Upper lobe of right lung (tissue), 1 donor: ENCODE results near the gene CHRNA1. TPM values are rescaled to one million over a fixed set of nuclear protein-coding genes. Genes with fewer than 3 reads are reported as not detected.
"Not testable (repeated sequence)": the region's sequence is repeated elsewhere in the genome, so short reads cannot be mapped to it uniquely, and the experiment has no call there.

Source experiments
- ATAC-seq: fragments of 200-7000 bp; cut with Tn5 transposase; one replicate; pipeline ENCODE4 v1.9.1; 2020; ENCODE audit warnings: mild to moderate bottlenecking, moderate library complexity
- DNase-seq: peaks from one replicate; pipeline ENCODE4 v3.0.0-alpha.2; 2020
- H3K27ac ChIP-seq: fragments of 200-600 bp; one replicate; pipeline ENCODE4 v1.8.0; 2022
- H3K27me3 ChIP-seq: fragments of 200-600 bp; one replicate; pipeline ENCODE4 v1.8.0; 2022; ENCODE audit warnings: mild to moderate bottlenecking
- H3K36me3 ChIP-seq: fragments of 200-600 bp; one replicate; pipeline ENCODE4 v1.8.0; 2022
- H3K4me1 ChIP-seq: fragments of 200-600 bp; one replicate; pipeline ENCODE4 v1.8.0; 2022
- H3K4me3 ChIP-seq: fragments of 200-600 bp; one replicate; pipeline ENCODE4 v1.8.0; 2022; ENCODE audit warnings: mild to moderate bottlenecking
- H3K9me3 ChIP-seq: fragments of 200-600 bp; one replicate; pipeline ENCODE4 v1.8.0; 2022
- intact Hi-C: fragments of 100-400 bp; cut with DNase I; formaldehyde crosslinking; loops from one replicate; pipeline ENCODE4 v1.11.0; 2022
- total RNA-seq: library from RNA; stranded (reverse); fragmentation: NEBNext Ultra II Directional; extraction: Animal tissue kit (Norgen Biotek cat#: 25700); gene quantifications from one replicate; pipeline ENCODE4 v1.2.1, GENCODE V29; 2021
- TF ChIP-seq, protein P1 (sequence below): fragments of 200-600 bp; IDR thresholded peaks from one replicate; pipeline ENCODE4 v1.8.0; 2022; ENCODE audit warnings: antibody characterized with exemption
- donor health status: DM: no; HTN: yes; CAD: no; lungs with severe emphysema.

The CHRNA1 gene
- total RNA-seq, 1 donor from 2014 or later: 0.52 TPM

DNA sequence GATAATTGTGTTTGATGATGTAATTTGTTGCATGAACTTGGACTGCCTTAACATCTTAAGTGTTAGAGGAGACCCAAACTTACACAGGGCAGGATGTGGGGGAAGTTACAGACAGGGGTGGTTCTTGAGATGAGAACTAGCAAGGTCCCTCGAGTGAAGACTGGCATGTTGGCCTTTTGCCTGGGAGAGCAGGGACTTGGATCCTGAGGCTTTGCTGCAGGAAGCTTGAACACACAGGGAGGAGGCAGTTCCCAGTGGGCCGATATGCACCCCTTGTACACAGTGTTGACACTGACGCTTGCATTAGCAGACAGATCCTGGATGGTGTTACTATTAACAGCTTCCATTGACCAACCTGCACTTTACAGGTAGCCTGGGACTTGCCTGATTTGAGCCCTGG, 47.5 kb downstream of the CHRNA1 start:
- no peaks in the 10 kb centered on the region for H3K4me1 ChIP-seq
- no peak overlapping the region for H3K27ac ChIP-seq
- no peak for ATAC-seq
- no peaks in the 10 kb centered on the region for H3K9me3 ChIP-seq
- H3K36me3 ChIP-seq: no peaks in the 10 kb centered on the region
- no peak overlapping the region for H3K4me3 ChIP-seq
- H3K27me3 ChIP-seq: no peaks in the 10 kb centered on the region
- TF ChIP-seq, protein P1, sequence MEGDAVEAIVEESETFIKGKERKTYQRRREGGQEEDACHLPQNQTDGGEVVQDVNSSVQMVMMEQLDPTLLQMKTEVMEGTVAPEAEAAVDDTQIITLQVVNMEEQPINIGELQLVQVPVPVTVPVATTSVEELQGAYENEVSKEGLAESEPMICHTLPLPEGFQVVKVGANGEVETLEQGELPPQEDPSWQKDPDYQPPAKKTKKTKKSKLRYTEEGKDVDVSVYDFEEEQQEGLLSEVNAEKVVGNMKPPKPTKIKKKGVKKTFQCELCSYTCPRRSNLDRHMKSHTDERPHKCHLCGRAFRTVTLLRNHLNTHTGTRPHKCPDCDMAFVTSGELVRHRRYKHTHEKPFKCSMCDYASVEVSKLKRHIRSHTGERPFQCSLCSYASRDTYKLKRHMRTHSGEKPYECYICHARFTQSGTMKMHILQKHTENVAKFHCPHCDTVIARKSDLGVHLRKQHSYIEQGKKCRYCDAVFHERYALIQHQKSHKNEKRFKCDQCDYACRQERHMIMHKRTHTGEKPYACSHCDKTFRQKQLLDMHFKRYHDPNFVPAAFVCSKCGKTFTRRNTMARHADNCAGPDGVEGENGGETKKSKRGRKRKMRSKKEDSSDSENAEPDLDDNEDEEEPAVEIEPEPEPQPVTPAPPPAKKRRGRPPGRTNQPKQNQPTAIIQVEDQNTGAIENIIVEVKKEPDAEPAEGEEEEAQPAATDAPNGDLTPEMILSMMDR: no peak
- no peak for DNase-seq
- intact Hi-C loops: no loop called here

DNA sequence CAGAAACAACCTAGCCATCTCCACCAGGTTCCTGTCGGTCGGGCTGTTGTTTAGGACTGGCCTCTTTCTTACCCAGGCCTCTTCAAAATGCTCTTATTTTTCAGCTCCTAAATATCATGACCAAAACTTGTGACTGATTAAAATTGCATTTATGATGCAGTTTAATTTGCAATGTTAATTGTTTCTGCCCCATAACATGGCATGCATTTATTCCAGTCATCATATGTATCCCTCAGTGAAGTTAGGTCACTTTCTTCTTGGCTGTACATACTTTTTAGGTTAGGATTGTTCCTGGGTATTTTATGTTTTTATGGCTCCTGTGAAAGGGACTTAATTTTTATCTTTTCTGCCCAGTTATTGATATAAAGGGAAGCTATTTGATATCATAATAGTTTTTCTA, 50.6 kb downstream of the CHRNA1 start:
- intact Hi-C loops: no loop called here
- Histone ChIP-seq H3K27ac (no peak overlapping the region), H3K36me3 (no peaks in the 10 kb centered on the region), H3K27me3 (no peaks in the 10 kb centered on the region), H3K9me3 (no peaks in the 10 kb centered on the region), H3K4me1 (no peaks in the 10 kb centered on the region), H3K4me3 (no peak overlapping the region)
- DNase-seq (no peak), ATAC-seq (no peak)
- TF ChIP-seq, protein P1: no peak

DNA sequence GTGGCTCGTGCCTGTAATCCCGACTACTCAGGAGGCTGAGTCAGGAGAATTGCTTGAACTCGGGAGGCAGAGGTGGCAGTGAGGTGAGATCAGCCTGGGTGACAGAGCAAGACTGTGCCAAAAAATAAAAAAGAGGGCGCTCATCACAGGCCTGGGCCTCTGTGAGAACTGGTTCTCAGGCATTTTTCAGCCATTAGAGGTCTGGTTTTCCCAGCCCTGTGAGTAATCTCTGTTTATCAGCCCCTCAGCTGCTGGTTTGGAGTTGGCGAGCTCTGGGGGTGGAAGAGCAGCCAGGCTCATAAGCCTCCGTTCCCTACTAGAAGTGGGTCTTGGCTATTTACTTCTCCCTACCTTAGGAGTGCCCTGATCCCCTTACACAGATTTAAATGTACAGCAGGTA, 53.1 kb downstream of the CHRNA1 start:
- H3K27me3 ChIP-seq: peaks cover 14% of the 10 kb centered on the region
- TF ChIP-seq, protein P1: no peak
- H3K4me1 ChIP-seq: no peaks in the 10 kb centered on the region
- H3K36me3 ChIP-seq: no peaks in the 10 kb centered on the region
- DNase-seq (no peak), ATAC-seq (no peak)
- no peak overlapping the region for H3K4me3 ChIP-seq
- no peaks in the 10 kb centered on the region for H3K9me3 ChIP-seq
- intact Hi-C loops: no loop called here
- no peak overlapping the region for H3K27ac ChIP-seq

DNA sequence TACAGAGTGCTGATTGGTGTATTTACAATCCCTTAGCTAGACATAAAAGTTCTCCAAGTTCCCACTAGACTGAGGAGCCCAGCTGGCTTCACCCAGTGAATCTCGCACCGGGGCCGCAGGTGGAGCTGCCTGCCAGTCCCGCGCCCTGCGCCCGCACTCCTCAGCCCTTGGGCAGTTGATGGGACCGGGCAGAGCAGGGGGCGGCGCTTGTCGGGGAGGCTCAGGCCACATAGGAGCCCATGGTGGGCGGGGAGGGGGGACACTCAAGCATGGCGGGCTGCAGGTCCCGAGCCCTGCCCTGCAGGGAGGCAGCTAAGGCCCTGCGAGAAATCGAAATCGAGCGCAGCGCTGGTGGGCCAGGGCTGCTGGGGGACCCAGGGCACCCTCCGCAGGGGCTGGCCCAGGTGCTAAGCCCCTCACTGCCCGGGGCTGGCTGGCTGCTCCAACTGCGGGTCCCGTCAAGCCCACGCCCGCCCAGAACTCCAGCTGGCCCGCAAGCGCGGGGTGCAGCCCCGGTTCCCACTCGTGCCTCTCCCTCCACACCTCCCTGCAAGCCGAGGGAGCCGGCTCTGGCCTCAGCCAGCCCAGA, 54.8 kb downstream of the CHRNA1 start:
- H3K4me1 ChIP-seq, ATAC-seq, H3K9me3 ChIP-seq, H3K4me3 ChIP-seq, intact Hi-C loops, H3K36me3 ChIP-seq, H3K27ac ChIP-seq, DNase-seq: not testable (repeated sequence)
- peaks cover 14% of the 10 kb centered on the region for H3K27me3 ChIP-seq

DNA sequence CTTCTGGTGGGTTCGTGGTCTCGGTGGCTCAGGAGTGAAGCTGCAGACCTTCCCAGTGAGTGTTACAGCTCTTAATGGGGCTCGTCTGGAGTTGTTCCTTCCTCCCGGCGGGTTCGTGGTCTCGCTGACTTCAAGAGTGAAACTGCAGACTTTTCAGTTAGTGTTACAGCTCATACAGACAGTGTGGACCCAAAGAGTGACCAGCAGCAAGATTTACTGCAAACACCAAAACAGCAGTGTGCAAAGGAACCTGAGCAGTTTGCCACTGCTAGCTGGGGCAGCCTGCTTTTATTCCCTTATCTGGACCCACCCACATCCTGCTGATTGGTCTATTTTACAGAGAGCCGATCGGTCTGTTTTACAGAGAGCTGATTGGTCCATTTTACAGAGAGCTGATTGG, 55.6 kb downstream of the CHRNA1 start:
- H3K36me3 ChIP-seq: no peaks in the 10 kb centered on the region
- ATAC-seq (no peak), DNase-seq (no peak)
- TF ChIP-seq, protein P1: no peak
- peaks cover 14% of the 10 kb centered on the region for H3K27me3 ChIP-seq
- intact Hi-C loops: no loop called here
- H3K4me3 ChIP-seq: no peak overlapping the region
- no peaks in the 10 kb centered on the region for H3K9me3 ChIP-seq
- H3K27ac ChIP-seq: no peak overlapping the region
- no peaks in the 10 kb centered on the region for H3K4me1 ChIP-seq

DNA sequence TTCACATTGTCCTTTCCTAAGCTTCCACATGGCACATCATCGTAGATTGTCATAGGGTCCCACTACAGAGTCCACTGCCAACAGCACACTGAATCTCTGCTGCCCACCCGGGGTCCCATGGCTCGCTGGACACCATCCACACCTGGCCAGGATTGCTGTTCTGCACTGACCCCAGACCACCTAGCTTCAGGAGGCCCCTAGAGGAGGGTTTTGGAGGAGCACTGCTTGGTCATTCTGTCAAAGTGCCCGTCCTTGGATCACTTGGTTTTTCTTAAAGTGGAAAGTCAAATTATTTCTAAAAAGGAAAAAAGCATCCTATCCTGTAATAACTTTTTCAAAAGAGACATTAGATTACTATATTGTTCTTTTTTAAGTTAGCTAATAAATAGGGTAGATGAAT, 59.0 kb downstream of the CHRNA1 start:
- Histone ChIP-seq H3K36me3 (no peaks in the 10 kb centered on the region), H3K4me3 (no peak overlapping the region), H3K4me1 (no peaks in the 10 kb centered on the region), H3K27me3 (peaks cover 14% of the 10 kb centered on the region), H3K27ac (no peak overlapping the region), H3K9me3 (no peaks in the 10 kb centered on the region)
- intact Hi-C loops: no loop called here
- DNase-seq (no peak), ATAC-seq (no peak)
- TF ChIP-seq, protein P1: no peak
